Activated naive CD8-positive, alpha-beta T cell (primary cell): ENCODE results near the gene PCDHA9.

Experiments
- H3K27ac Mint-ChIP-seq: one replicate; pipeline ENCODE4 v1.8.0; 2021; ENCODE audit warnings: mixed read lengths
- H3K27me3 Mint-ChIP-seq: one replicate; pipeline ENCODE4 v1.8.0; 2021; ENCODE audit warnings: mixed read lengths
- H3K36me3 Mint-ChIP-seq: one replicate; pipeline ENCODE4 v1.8.0; 2021; ENCODE audit warnings: mixed read lengths
- H3K4me1 Mint-ChIP-seq: one replicate; pipeline ENCODE4 v1.8.0; 2021; ENCODE audit warnings: low read depth, mixed read lengths
- H3K4me3 Mint-ChIP-seq: one replicate; pipeline ENCODE4 v1.8.0; 2021; ENCODE audit warnings: mild to moderate bottlenecking, mixed read lengths
- H3K9me3 Mint-ChIP-seq: one replicate; pipeline ENCODE4 v1.8.0; 2021; ENCODE audit warnings: low read depth, mixed read lengths

The PCDHA9 gene

DNA sequence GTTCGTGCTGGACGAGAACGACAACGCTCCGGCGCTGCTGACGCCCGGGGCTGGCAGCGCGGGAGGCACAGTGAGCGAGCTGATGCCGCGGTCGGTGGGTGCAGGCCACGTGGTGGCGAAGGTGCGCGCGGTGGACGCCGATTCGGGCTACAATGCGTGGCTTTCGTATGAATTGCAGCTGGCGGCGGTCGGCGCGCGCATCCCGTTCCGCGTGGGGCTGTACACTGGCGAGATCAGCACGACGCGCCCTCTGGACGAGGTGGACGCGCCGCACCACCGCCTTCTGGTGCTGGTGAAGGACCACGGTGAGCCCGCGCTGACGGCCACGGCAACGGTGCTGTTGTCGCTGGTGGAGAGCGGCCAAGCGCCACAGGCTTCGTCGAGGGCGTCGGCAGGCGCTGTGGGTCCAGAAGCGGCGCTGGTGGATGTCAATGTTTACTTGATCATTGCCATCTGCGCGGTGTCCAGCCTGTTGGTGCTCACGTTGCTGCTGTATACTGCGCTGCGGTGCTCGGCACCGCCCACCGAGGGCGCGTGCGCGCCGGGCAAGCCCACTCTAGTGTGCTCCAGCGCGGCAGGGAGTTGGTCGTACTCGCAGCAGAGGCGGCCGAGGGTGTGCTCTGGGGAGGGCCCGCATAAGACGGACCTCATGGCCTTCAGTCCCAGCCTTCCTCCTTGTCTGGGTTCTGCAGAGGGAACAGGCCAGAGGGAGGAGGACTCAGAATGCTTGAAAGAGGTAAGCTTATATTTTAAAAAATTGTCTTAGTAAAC is 35.9 kb downstream of the PCDHA9 start:
- Mint-ChIP-seq H3K4me3 (no peak overlapping the region), H3K27ac (no peak overlapping the region), H3K27me3 (peaks cover 34% of the 10 kb centered on the region), H3K9me3 (peaks cover 35% of the 10 kb centered on the region), H3K4me1 (peaks cover 2% of the 10 kb centered on the region), H3K36me3 (peaks cover 20% of the 10 kb centered on the region)
